Activated CD8-positive, alpha-beta memory T cell treated with anti-CD3 and anti-CD28 coated beads, Interleukin-2, amount 10 ng/mL, durations not matched to agents 7 days and 5 days (primary cell): Measurements from ENCODE around the gene CPT1B. TPM values are rescaled to one million over a fixed set of nuclear protein-coding genes. Genes with fewer than 3 reads are reported as not detected.
A peak's percentile ranks its signal among the peaks of the same experiment; 100 is the strongest.
"Not testable (repeated sequence)": the region's sequence is repeated elsewhere in the genome, so short reads cannot be mapped to it uniquely, and the experiment has no call there.

ENCODE experiments used
- ATAC-seq: fragments of 150-1000 bp; cut with Tn5 transposase; one replicate; pipeline ENCODE4 v1.10.0; 2021; ENCODE audit warnings: moderate library complexity
- CTCF ChIA-PET: fragments of 350-600 bp; sonication (Branson Sonifier 250); formaldehyde crosslinking; loops from one replicate; lab custom pipeline; 2021; ENCODE audit warnings: antibody characterized with exemption; lab: Charles Lee
- DNase-seq: peaks from one replicate; pipeline ENCODE4 v3.0.0-alpha.2; 2020
- H3K27ac Mint-ChIP-seq: one replicate; pipeline ENCODE4 v1.8.0; 2021; ENCODE audit warnings: mild to moderate bottlenecking, mixed read lengths
- H3K27me3 Mint-ChIP-seq: one replicate; pipeline ENCODE4 v1.8.0; 2021; ENCODE audit warnings: mixed read lengths
- H3K36me3 Mint-ChIP-seq: one replicate; pipeline ENCODE4 v1.8.0; 2021; ENCODE audit warnings: mild to moderate bottlenecking, mixed read lengths
- H3K4me1 Mint-ChIP-seq: one replicate; pipeline ENCODE4 v1.8.0; 2021; ENCODE audit warnings: mixed read lengths
- H3K4me3 Mint-ChIP-seq: one replicate; pipeline ENCODE4 v1.8.0; 2021; ENCODE audit warnings: mild to moderate bottlenecking, moderate library complexity, mixed read lengths
- H3K9me3 Mint-ChIP-seq: one replicate; pipeline ENCODE4 v1.8.0; 2022; ENCODE audit warnings: low read depth, mixed read lengths
- total RNA-seq, 2 experiments: library from RNA; stranded (reverse); gene quantifications; one replicate each; pipeline ENCODE4 v1.2.3, GENCODE V29; 2021

Gene CPT1B
- total RNA-seq, 2 experiments from 2014 or later = 80.1 to 87.6 TPM

DNA sequence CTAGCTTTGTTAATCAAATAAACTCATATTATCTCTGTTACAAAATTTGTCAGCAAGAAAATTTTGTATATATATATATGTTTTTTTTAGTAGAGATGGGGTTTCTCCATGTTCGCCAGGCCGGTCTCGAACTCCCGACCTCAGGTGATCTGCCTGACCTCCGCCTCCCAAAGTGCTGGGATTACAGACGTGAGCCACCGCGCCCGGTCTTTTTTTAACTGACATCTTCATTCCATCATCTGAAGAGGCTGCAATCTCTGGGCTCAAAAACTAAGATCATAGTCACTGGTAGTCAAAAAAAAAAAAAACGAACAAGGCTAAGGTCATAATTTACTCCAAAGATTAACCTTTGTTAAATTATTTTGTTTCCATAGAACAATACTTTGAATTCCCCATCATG lies 37.8 kb downstream of the CPT1B start:
- no peaks in the 10 kb centered on the region for H3K9me3 Mint-ChIP-seq
- no peaks in the 10 kb centered on the region for H3K27me3 Mint-ChIP-seq
- peaks cover 18% of the 10 kb centered on the region for H3K36me3 Mint-ChIP-seq
- CTCF ChIA-PET = interaction anchor here (0.8 to 5.5 kb wide), 7 partner anchors 8 to 81 kb away, joined by 3 to 53 read pairs (median 18); partner anchors contain the start of genes SCO2, SYCE3 and TYMP
- DNase-seq (no peak), ATAC-seq (no peak)
- H3K27ac Mint-ChIP-seq = peak overlapping the region; percentile 98
- no peak overlapping the region for H3K4me3 Mint-ChIP-seq
- H3K4me1 Mint-ChIP-seq = peaks cover 68% of the 10 kb centered on the region

DNA sequence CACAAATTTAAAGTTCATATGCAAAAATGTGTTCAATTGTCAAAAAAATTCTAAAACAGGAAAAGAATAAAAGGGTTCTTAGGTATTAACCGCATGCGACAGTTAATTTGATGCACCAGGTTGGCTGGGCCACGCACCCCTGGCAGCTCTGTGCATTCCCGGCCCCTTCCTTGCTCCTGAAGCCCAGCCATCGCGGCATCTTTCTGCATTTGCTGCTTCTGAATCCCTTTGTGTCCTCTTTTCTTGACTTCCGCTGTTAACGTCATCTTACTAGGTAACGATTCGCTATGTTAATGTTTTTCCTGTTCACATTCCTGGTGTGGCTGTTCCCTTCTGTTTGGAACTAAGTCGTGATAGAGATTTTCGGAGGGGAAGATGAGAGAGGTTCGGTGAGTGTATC lies 40.5 kb downstream of the CPT1B start:
- peaks cover 74% of the 10 kb centered on the region for H3K4me1 Mint-ChIP-seq
- CTCF ChIA-PET = interaction anchor here (2.1 to 5.5 kb wide), 4 partner anchors 9 to 83 kb away, joined by 8 to 53 read pairs (median 31); partner anchors contain the start of genes SCO2, SYCE3 and TYMP
- no peaks in the 10 kb centered on the region for H3K27me3 Mint-ChIP-seq
- no peaks in the 10 kb centered on the region for H3K9me3 Mint-ChIP-seq
- no peak overlapping the region for H3K4me3 Mint-ChIP-seq
- peak overlapping the region; percentile 98 for H3K27ac Mint-ChIP-seq
- DNase-seq (no peak), ATAC-seq (no peak)
- H3K36me3 Mint-ChIP-seq = peaks cover 18% of the 10 kb centered on the region

DNA sequence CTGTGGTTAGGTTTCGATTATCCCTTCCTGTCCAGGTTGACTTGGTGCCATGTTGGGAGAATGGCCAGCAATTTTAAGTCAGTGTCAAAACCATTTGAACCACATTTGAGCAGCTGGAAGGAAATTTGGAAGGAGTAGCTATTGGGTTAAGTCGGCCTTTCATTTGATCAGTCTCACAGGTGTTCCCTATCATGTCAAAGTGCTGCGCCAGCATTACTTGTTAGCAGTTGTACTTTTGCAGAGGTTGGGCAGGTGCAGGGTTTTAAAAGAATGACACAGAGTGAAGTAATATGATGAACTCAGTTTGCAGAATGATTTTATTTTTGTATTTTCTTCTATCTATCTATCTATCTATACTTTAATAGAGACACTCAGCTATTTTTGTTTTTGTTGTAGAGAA lies 42.0 kb downstream of the CPT1B start:
- peaks cover 61% of the 10 kb centered on the region for H3K4me1 Mint-ChIP-seq
- H3K4me3 Mint-ChIP-seq = no peak overlapping the region
- no peaks in the 10 kb centered on the region for H3K9me3 Mint-ChIP-seq
- ATAC-seq (no peak), DNase-seq (no peak)
- no peaks in the 10 kb centered on the region for H3K27me3 Mint-ChIP-seq
- H3K27ac Mint-ChIP-seq = peak overlapping the region; percentile 46
- CTCF ChIA-PET = interaction anchor here (1.2 to 2.7 kb wide), 4 partner anchors 9 to 27 kb away, joined by 3 to 8 read pairs (median 6); partner anchors contain the start of genes KLHDC7B, SCO2 and SYCE3
- H3K36me3 Mint-ChIP-seq = peaks cover 12% of the 10 kb centered on the region

DNA sequence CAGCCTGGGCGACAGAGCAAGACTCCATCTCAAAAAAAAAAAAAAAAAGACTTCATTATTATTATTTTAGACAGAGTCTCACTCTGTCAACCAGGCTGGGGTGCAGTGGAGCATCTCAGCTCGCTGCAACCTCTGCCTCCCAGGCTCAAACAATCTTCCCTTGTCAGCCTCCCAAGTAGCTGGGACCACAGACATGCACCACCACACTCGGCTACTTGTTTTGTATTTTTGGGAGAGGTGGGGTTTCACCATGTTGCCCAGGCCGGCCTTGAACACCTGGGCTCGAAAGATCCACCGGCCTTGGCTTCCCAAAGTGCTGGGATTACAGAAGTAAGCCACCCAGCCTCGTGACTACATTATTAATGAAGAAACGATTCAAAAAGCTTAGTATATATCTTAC lies 43.1 kb downstream of the CPT1B start:
- no peak overlapping the region for H3K27ac Mint-ChIP-seq
- CTCF ChIA-PET = interaction anchor here (1.1 to 2.7 kb wide), 3 partner anchors 9 to 28 kb away, joined by 3 to 8 read pairs (median 8); partner anchors contain the start of genes SCO2 and SYCE3
- no peaks in the 10 kb centered on the region for H3K9me3 Mint-ChIP-seq
- H3K4me3 Mint-ChIP-seq = no peak overlapping the region
- DNase-seq (no peak), ATAC-seq (no peak)
- peaks cover 52% of the 10 kb centered on the region for H3K4me1 Mint-ChIP-seq
- no peaks in the 10 kb centered on the region for H3K27me3 Mint-ChIP-seq
- peaks cover 11% of the 10 kb centered on the region for H3K36me3 Mint-ChIP-seq

DNA sequence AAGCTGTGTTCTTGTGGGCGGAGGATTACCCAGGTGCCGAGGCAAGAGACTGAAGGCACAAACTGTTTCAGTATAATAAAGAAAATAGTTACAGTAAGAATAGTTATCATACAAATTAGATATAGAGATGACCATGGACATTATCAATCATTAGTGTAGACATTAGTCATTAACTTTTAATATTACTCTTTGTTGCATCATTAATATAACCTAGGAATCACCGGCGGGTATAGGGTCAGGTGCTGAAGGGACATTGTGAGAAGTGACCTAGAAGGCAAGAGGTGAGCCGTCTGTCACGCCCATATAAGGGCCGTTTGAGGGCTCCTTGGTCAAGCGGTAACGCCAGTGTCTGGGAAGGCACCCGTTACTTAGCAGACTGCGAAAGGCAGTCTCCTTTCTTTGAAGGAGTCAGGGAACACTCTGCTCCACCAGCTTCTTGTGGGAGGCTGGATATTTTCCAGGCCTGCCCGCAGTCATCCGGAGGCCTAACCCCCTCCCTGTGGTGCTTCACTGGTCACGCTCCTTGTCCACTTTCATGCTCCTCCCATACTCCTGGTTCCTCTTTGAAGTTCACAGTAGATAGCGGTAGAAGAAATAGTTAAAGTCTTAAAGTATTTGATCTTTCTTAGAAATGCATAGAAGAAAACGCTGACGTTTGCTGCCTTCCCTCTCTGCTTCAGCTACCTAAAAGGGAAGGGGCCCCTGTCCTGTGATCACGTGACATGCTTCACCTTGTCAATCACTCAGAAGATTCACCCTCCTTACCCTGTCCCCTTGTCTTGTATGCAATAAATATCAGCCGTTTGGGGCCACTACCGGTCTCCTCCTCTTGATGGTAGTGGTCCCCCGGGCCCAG lies 44.1 kb downstream of the CPT1B start:
- H3K36me3 Mint-ChIP-seq, ATAC-seq, H3K9me3 Mint-ChIP-seq, H3K27me3 Mint-ChIP-seq, DNase-seq: not testable (repeated sequence)
- Mint-ChIP-seq H3K4me3 (peak overlapping the region; percentile 27), H3K27ac (peak overlapping the region; percentile 100), H3K4me1 (peaks cover 45% of the 10 kb centered on the region)
- CTCF ChIA-PET = interaction anchor here (1.1 to 3.3 kb wide), 4 partner anchors 11 to 87 kb away, joined by 3 to 21 read pairs (median 6); partner anchors contain the start of genes KLHDC7B and SYCE3

DNA sequence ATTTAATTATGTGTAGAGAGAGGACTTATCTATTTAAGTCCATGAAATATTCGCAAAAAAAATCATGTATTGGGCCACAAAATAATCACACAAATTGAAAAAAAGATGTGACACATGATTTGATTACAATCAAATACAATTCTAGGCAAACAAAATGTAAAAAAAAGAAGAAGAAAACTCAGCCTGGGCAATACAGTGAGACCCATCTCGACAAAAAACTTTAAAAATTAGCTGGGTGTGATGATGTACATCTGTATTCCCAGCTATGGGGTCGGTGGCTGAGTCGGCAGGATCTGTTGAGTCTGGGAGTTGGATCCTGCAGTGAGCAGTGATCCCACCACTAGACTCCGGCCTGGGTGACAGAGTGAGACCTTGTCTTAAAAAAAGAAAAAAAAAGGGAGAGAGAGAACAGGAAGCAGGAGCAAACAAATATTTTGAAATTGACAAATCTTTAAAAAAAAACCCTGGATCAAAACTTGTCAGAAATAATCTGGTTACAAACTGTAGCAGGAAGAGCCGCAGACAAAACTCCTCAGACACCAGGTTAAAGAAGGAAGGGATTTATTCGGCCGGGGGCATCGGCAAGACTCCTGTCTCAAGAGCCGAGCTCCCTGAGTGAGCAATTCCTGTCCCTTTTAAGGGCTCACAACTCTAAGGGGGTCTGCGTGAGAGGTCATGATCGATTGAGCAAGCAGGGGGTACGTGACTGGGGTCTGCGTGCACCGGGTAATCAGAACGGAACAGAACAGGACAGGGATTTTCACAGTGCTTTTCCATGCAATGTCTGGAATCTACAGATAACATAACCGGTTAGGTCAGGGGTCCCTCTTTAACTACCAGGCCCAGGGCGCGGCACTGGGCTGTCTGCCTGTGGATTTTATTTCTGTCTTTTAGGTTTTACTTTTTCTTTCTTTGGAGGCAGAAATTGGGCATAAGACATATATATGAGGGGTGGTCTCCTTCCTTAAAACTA lies 45.1 kb downstream of the CPT1B start:
- H3K4me3 Mint-ChIP-seq = peak overlapping the region; percentile 94
- CTCF ChIA-PET = interaction anchor here (0.8 to 3.3 kb wide), 6 partner anchors 12 to 88 kb away, joined by 3 to 21 read pairs (median 8); partner anchors contain the start of genes KLHDC7B and SYCE3
- peak overlapping the region; percentile 100 for H3K27ac Mint-ChIP-seq
- no peak for DNase-seq
- ATAC-seq = no peak
- H3K4me1 Mint-ChIP-seq = peaks cover 48% of the 10 kb centered on the region
- H3K36me3 Mint-ChIP-seq = peaks cover 11% of the 10 kb centered on the region
- H3K9me3 Mint-ChIP-seq = no peaks in the 10 kb centered on the region
- H3K27me3 Mint-ChIP-seq = no peaks in the 10 kb centered on the region

DNA sequence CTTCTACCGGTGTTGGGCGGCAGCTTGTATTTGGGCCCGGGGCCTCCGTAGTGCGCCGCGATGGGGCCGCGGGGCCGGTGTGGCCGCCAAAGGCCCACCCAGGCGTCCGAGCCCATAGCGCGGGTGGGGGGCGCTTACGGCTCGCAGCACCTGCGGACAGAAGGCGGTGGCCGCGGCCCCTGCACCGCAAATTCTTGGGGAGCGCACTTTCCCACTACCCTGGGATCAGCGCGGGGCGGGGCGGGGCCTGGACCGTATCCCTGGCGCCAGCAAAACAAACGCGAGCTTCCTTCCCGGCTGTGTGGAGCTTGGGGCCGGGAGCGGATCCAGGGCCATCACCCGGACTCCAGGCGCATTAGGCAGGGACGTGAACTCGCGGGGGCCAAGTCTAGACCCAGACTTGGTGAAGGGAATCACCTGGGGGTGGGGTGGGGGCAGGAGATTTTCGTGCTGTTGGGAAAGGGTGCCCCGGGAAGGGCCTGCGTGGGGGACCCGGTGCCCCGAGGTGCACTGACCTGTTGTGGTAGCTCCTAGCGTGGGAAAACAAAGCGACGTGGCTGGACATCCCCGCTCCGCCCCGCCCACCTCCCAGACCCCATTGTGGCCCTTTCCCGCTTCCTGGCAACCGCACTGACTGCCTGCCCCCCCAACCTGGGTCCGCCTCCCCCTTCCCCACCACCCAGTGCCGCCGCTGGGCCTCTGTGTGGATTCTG lies 46.1 kb downstream of the CPT1B start:
- peaks cover 51% of the 10 kb centered on the region for H3K4me1 Mint-ChIP-seq
- peak; percentile 59 for DNase-seq

DNA sequence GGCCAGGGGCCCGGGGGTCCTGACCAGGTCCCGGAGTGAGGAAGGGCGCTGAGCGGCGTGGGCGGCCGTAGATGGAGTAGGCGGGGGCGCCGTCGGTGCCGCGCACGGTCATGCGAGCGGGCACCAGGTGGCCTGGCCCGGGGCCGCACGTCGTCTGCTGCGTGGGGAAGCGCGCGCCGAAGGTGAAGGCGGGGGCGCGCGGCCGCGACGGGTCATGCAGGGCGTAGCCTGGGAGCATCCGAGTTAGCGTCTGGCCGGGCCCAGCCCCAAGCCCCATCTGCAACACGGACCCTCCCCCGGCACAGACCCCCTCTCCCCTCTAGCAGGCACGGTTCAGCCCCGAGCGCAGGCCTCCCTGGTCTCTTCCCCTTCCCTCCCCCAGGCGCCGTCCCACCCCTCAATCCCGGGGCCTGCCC lies 46.7 kb downstream of the CPT1B start:
- peak; percentile 34 for ATAC-seq
- CTCF ChIA-PET = interaction anchor here (0.8 to 3.3 kb wide), 6 partner anchors 14 to 89 kb away, joined by 3 to 21 read pairs (median 6); partner anchors contain the start of genes KLHDC7B, LMF2, NCAPH2 and SYCE3

More for the DNA sequence above, 46.1 kb downstream of the CPT1B start:
- Mint-ChIP-seq H3K9me3 (no peaks in the 10 kb centered on the region), H3K36me3 (peaks cover 13% of the 10 kb centered on the region), H3K4me3 (peak overlapping the region; percentile 94), H3K27ac (peak overlapping the region; percentile 100), H3K27me3 (no peaks in the 10 kb centered on the region)
- ATAC-seq = no peak
- CTCF ChIA-PET = interaction anchor here (0.8 to 3.3 kb wide), 7 partner anchors 13 to 89 kb away, joined by 3 to 21 read pairs (median 5); partner anchors contain the start of genes KLHDC7B, LMF2, NCAPH2 and SYCE3

DNA sequence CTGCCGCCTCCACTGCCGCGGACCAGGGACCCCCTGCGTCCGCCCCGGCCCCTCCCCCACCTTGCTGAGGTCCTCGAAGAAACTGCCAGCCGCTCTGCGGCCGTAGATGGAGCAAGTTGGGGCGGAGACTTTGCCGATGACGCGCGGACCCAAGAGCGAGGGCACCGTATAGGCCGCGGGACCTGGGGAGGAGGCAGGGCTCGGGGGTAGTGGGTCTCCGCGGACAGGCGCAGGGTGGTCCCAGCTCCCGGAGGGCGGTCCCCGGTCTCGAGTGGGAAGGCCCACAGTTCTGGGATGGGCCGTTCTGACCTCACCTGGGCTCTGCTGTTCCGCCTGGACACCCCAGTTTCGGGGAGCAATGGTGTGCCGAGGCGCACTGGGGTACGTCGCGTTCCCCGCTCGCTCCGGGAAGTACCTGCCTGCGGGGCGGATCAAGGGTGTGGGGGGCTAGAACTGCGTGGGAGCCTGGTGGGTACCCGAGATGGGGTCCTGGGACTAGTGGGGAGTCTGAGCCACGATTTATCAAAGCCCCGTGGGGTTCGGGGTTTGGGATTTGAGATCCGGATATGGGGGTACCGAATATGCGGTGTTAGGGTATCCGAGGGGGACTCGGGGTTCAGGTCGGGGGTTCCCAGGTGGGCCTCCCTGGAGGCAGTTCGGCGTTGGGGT lies 47.2 kb downstream of the CPT1B start:
- Mint-ChIP-seq H3K27me3 (no peaks in the 10 kb centered on the region), H3K4me3 (peak overlapping the region; percentile 94), H3K9me3 (no peaks in the 10 kb centered on the region), H3K27ac (peak overlapping the region; percentile 100), H3K4me1 (peaks cover 52% of the 10 kb centered on the region), H3K36me3 (peaks cover 11% of the 10 kb centered on the region)
- ATAC-seq (peak; percentile 49), DNase-seq (peak; percentile 95)
- CTCF ChIA-PET = interaction anchor here (1.3 to 3.3 kb wide), 4 partner anchors 14 to 90 kb away, joined by 5 to 21 read pairs (median 10); partner anchors contain the start of genes KLHDC7B and SYCE3

More for the DNA sequence above, 46.7 kb downstream of the CPT1B start:
- H3K36me3 Mint-ChIP-seq = peaks cover 13% of the 10 kb centered on the region
- H3K4me3 Mint-ChIP-seq = peak overlapping the region; percentile 94
- H3K4me1 Mint-ChIP-seq = peaks cover 55% of the 10 kb centered on the region
- H3K27me3 Mint-ChIP-seq = no peaks in the 10 kb centered on the region
- no peaks in the 10 kb centered on the region for H3K9me3 Mint-ChIP-seq
- peak overlapping the region; percentile 100 for H3K27ac Mint-ChIP-seq
- DNase-seq = peak; percentile 88

DNA sequence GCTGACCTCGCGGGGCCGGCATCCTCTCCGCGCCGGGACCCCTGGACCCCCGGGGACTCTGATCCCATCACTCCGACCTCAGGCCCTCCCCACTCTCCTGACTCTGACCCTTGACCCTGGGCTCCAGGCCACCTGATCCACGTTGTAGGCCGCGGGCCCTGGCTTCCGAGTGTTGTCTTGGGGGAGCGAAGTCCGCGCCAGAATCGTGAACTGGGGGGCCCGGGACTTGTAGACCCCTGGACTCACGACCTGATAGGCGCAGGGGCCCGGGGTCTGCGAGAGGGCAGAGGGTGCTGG lies 47.7 kb downstream of the CPT1B start:
- Mint-ChIP-seq H3K4me3 (peak overlapping the region; percentile 94), H3K36me3 (peaks cover 11% of the 10 kb centered on the region), H3K9me3 (no peaks in the 10 kb centered on the region), H3K27ac (peak overlapping the region; percentile 100), H3K4me1 (peaks cover 52% of the 10 kb centered on the region), H3K27me3 (no peaks in the 10 kb centered on the region)
- ATAC-seq = peak; percentile 6
- CTCF ChIA-PET = interaction anchor here (2.4 to 3.3 kb wide), 2 partner anchors 15 to 90 kb away, joined by 11 to 21 read pairs; partner anchors contain the start of gene KLHDC7B
- no peak for DNase-seq

DNA sequence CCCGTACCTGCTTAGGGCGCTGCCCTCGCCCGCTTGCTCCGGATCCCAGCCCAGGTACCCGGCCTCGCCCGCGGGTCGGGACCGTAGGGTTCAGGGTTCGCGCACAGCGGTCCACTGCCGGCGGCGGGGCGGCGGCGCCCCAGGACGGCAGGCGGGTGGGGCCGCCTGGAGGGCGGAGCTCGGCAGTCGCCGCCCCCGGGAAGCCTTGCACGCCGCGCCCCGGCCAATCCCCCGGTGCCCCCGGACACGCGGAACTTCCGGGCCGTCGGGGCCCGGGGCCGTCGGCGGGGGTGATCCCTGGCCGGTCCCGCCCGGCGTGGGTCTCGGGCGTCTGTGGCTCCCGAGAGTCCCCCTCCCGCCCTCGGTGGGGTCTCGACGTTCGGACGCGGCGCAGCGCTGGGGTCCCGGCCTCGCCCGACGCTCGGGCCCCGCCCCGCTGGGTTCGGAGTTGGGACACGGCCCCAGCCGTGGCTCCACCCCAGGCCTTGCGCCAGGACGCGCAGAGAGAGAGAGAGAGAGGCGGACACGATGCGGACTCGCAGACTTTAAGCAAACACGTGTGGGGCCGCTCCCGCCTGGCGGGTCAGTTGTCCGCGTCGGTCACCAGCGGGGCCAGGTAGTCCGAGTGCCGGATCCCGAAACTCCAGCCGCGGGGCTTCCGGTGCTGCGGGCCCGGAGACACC lies 48.2 kb downstream of the CPT1B start, which contains the start of gene TYMP:
Gene TYMP (minus strand): TSS at position 116 of the 683 bp plus-strand sequence. CDS start 303 bp downstream, outside the sequence.
- H3K4me3 Mint-ChIP-seq = peak within 1 kb of the TSS; percentile 94
- CTCF ChIA-PET = interaction anchor here (0.6 to 7.1 kb wide), 8 partner anchors 9 to 188 kb away, joined by 3 to 69 read pairs (median 6); partner anchors contain the start of genes CHKB, KLHDC7B and SYCE3
- ATAC-seq = peak; percentile 34
- peaks cover 11% of the 10 kb centered on the region for H3K36me3 Mint-ChIP-seq
- peak; percentile 88 for DNase-seq
- no peaks in the 10 kb centered on the region for H3K9me3 Mint-ChIP-seq
- no peaks in the 10 kb centered on the region for H3K27me3 Mint-ChIP-seq
- H3K4me1 Mint-ChIP-seq = peaks cover 49% of the 10 kb centered on the region
- peak within 1 kb of the TSS; percentile 100 for H3K27ac Mint-ChIP-seq
